SU-DHL-6 (cell line): ENCODE results near the gene NHLRC2.

ENCODE experiments used
- EZH2phosphoT487 ChIP-seq: fragments of 200-600 bp; sonication (generic), shearing (Covaris generic); conservative IDR thresholded peaks from 2 replicates; pipeline ENCODE4 v1.6.1; 2018; ENCODE audit warnings: mild to moderate bottlenecking, antibody characterized with exemption, low read length, moderate library complexity, mixed read lengths
- TF ChIP-seq, protein P1 (sequence below): fragments of 200-600 bp; sonication (generic); IDR thresholded peaks from one replicate; pipeline ENCODE4 v1.5.1; 2017; ENCODE audit warnings: antibody characterized with exemption, mild to moderate bottlenecking, low read length, moderate library complexity; ENCODE audit not compliant: insufficient read depth, poor library complexity, severe bottlenecking

DNA sequence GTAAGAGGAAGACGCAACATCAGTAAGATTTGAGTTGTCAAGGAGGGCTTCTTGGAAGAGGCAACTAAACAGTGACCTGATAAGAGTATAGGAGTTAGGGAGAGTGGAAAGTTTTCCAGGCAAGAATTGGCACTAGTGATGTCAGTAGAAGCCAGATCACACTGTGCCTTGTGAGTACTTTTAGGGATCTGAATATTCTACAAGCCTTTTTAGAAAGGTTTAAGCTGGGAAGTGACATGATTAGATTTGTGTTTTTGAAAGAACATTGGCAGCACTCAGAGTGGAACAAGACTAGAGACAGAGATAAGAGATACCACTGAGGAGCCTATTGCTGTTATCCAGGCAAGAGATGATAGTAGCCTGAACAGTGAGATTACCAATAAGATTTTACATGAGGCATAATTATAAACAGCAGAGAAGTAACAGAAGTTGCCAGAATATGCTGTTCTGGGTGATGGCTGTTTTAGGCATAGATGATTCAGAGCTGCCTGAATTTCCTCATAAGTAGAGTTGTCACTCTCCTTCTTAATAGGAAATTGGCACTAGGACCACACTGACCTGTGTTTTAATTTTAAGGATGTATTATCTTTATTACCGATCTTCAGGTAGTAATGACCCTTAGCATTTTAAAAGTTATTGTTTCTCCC is 45.6 kb downstream of the NHLRC2 start:
- TF ChIP-seq, protein P1, sequence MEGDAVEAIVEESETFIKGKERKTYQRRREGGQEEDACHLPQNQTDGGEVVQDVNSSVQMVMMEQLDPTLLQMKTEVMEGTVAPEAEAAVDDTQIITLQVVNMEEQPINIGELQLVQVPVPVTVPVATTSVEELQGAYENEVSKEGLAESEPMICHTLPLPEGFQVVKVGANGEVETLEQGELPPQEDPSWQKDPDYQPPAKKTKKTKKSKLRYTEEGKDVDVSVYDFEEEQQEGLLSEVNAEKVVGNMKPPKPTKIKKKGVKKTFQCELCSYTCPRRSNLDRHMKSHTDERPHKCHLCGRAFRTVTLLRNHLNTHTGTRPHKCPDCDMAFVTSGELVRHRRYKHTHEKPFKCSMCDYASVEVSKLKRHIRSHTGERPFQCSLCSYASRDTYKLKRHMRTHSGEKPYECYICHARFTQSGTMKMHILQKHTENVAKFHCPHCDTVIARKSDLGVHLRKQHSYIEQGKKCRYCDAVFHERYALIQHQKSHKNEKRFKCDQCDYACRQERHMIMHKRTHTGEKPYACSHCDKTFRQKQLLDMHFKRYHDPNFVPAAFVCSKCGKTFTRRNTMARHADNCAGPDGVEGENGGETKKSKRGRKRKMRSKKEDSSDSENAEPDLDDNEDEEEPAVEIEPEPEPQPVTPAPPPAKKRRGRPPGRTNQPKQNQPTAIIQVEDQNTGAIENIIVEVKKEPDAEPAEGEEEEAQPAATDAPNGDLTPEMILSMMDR, result no peak
- no peak for TF ChIP-seq EZH2phosphoT487
